Measurements from ENCODE around the gene HPCAL1. TPM values are rescaled to one million over a fixed set of nuclear protein-coding genes. Genes with fewer than 3 reads are reported as not detected.

HPCAL1 gene
- total RNA-seq, 1 experiment from 2014 or later: 26.9 TPM

DNA sequence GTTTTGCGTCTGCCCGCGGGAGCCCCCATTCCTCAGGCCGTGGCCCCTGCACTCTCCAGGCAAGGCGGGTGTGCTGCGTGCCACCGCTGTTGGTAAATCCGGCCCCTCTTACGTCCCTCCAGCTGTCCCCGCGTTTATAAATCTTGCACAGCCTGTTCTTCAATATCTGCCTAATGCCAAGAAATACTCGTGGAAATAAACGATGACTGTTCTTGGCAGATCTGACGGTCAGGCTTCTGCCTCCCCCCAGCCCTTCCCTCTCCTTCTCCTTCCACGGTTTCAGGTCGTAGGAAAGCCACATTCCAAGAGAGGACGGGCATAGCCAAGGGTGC is 124.9 kb downstream of the HPCAL1 start:
- TF ChIP-seq, protein P1, sequence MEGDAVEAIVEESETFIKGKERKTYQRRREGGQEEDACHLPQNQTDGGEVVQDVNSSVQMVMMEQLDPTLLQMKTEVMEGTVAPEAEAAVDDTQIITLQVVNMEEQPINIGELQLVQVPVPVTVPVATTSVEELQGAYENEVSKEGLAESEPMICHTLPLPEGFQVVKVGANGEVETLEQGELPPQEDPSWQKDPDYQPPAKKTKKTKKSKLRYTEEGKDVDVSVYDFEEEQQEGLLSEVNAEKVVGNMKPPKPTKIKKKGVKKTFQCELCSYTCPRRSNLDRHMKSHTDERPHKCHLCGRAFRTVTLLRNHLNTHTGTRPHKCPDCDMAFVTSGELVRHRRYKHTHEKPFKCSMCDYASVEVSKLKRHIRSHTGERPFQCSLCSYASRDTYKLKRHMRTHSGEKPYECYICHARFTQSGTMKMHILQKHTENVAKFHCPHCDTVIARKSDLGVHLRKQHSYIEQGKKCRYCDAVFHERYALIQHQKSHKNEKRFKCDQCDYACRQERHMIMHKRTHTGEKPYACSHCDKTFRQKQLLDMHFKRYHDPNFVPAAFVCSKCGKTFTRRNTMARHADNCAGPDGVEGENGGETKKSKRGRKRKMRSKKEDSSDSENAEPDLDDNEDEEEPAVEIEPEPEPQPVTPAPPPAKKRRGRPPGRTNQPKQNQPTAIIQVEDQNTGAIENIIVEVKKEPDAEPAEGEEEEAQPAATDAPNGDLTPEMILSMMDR (IDR thresholded peaks at IDR 0.05; ENCODE audit: insufficient read depth in 1 of 2, low read depth in 1 of 2, low read length in 1 of 2, severe bottlenecking in 1 of 2, unreplicated experiment in 1 of 2): no peak
- intact Hi-C loops (cut with micrococcal nuclease; ENCODE audit: unreplicated experiment): no loop called here
- no peaks in the 10 kb centered on the region; the same call in 1 of the 2 replicates for H3K36me3 ChIP-seq (ENCODE audit: control insufficient read depth, insufficient read depth, low read length)
- BruUV-seq (replicated peaks): no TSS peak
- H3K9me3 ChIP-seq: no peaks in the 10 kb centered on the region
- CTCF ChIA-PET: interaction anchor here (1.0 kb wide), 1 partner anchor 215 kb away, joined by 5 read pairs; no protein-coding TSS in a partner anchor
- H3K4me1 ChIP-seq: no peaks in the 10 kb centered on the region
- POLR2A ChIA-PET: no interaction called here
- H3K27me3 Mint-ChIP-seq (ENCODE audit: insufficient read depth, unreplicated experiment): no peaks in the 10 kb centered on the region
- no peak overlapping the region for H3K4me3 ChIP-seq (ENCODE audit: low read depth, low read length)
- no peak for DNase-seq
- H3K27me3 ChIP-seq (replicated peaks; ENCODE audit: control insufficient read depth, insufficient read depth, low read length): no peaks in the 10 kb centered on the region
- no peaks in the 10 kb centered on the region for H3K9me3 Mint-ChIP-seq (ENCODE audit: unreplicated experiment)
- H3K36me3 Mint-ChIP-seq (ENCODE audit: insufficient read depth, unreplicated experiment): no peaks in the 10 kb centered on the region
- no peak overlapping the region for H3K4me3 Mint-ChIP-seq (ENCODE audit: unreplicated experiment)
- H3K4me1 Mint-ChIP-seq (ENCODE audit: low read depth, unreplicated experiment): no peaks in the 10 kb centered on the region
- H3K27ac Mint-ChIP-seq (ENCODE audit: unreplicated experiment): no peak overlapping the region

DNA sequence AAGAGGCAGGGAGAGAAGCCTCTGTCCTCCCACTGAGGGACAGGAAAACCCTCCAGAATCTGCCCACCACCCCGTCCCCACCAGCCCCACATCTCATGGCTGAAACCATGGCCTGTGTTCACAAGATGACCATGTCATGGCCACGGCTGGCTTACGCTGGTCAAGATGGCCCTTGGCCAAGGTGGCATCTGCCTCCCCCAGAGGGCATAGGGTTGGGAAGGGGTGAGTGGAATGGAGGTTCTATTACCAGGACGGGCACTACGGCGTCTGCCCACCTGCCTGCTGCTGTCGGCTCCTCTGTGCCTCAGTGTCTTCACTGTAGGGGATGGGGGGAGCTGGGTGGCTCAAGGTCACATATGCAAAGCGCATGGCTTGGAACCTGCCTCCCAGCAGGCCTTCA is 125.7 kb downstream of the HPCAL1 start:
- CTCF ChIA-PET: interaction anchor here (1.0 kb wide), 1 partner anchor 216 kb away, joined by 5 read pairs; no protein-coding TSS in a partner anchor

DNA sequence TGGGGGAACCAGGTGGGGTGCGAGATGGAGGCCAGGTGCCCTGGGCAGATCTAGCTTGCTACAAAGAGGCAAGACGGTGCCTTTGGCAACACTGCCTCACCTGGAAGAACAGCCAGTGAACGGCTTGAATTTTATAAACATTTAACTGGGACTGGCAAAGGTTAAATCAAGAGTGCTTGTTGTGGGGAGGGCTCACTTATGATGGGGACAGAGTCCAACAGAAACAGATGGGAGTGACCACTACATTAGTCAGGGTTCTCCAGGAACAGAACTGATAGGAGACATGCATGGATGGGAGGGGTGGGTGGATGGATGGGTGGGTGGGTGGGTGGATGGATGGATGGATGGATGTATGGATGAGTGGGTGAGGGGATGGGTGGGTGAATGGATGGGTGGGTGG is 126.2 kb downstream of the HPCAL1 start:
- TF ChIP-seq, protein P1 (IDR thresholded peaks at IDR 0.05; ENCODE audit: insufficient read depth in 1 of 2, low read depth in 1 of 2, low read length in 1 of 2, severe bottlenecking in 1 of 2, unreplicated experiment in 1 of 2): no peak
- POLR2A ChIA-PET: no interaction called here
- no peak for DNase-seq
- Mint-ChIP-seq H3K27me3 (ENCODE audit: insufficient read depth, unreplicated experiment) (no peaks in the 10 kb centered on the region), H3K4me1 (ENCODE audit: low read depth, unreplicated experiment) (peaks cover 8% of the 10 kb centered on the region), H3K9me3 (ENCODE audit: unreplicated experiment) (no peaks in the 10 kb centered on the region), H3K27ac (ENCODE audit: unreplicated experiment) (no peak overlapping the region), H3K36me3 (ENCODE audit: insufficient read depth, unreplicated experiment) (no peaks in the 10 kb centered on the region), H3K4me3 (ENCODE audit: unreplicated experiment) (no peak overlapping the region)
- CTCF ChIA-PET: no interaction called here
- Histone ChIP-seq H3K4me3 (ENCODE audit: low read depth, low read length) (no peak overlapping the region), H3K9me3 (no peaks in the 10 kb centered on the region), H3K36me3 (ENCODE audit: control insufficient read depth, insufficient read depth, low read length) (no peaks in the 10 kb centered on the region), H3K4me1 (peaks cover 9% of the 10 kb centered on the region), H3K27me3 (replicated peaks; ENCODE audit: control insufficient read depth, insufficient read depth, low read length) (no peaks in the 10 kb centered on the region)
- no TSS peak for BruUV-seq (replicated peaks)
- intact Hi-C loops (cut with micrococcal nuclease; ENCODE audit: unreplicated experiment): no loop called here

More for the DNA sequence above, 125.7 kb downstream of the HPCAL1 start:
- Mint-ChIP-seq H3K27ac (ENCODE audit: unreplicated experiment) (no peak overlapping the region), H3K4me3 (ENCODE audit: unreplicated experiment) (no peak overlapping the region), H3K9me3 (ENCODE audit: unreplicated experiment) (no peaks in the 10 kb centered on the region), H3K27me3 (ENCODE audit: insufficient read depth, unreplicated experiment) (no peaks in the 10 kb centered on the region), H3K4me1 (ENCODE audit: low read depth, unreplicated experiment) (peaks cover 5% of the 10 kb centered on the region), H3K36me3 (ENCODE audit: insufficient read depth, unreplicated experiment) (no peaks in the 10 kb centered on the region)
- no peak overlapping the region for H3K4me3 ChIP-seq (ENCODE audit: low read depth, low read length)
- no peaks in the 10 kb centered on the region for H3K27me3 ChIP-seq (replicated peaks; ENCODE audit: control insufficient read depth, insufficient read depth, low read length)
- no peak for DNase-seq
- intact Hi-C loops (cut with micrococcal nuclease; ENCODE audit: unreplicated experiment): no loop called here
- POLR2A ChIA-PET: no interaction called here
- TF ChIP-seq, protein P1 (IDR thresholded peaks at IDR 0.05; ENCODE audit: insufficient read depth in 1 of 2, low read depth in 1 of 2, low read length in 1 of 2, severe bottlenecking in 1 of 2, unreplicated experiment in 1 of 2): no peak
- no peaks in the 10 kb centered on the region for H3K36me3 ChIP-seq (ENCODE audit: control insufficient read depth, insufficient read depth, low read length)
- peaks cover 4% of the 10 kb centered on the region for H3K4me1 ChIP-seq
- no TSS peak for BruUV-seq (replicated peaks)
- H3K9me3 ChIP-seq: no peaks in the 10 kb centered on the region

Measured in Caco-2 (cell line).